ENCODE results near the gene NFATC4.

NFATC4 gene

GRCh38 chr14:24330973-24331674 lies 36.9 kb upstream of the NFATC4 start:
- no peak overlapping the region for H2BK5ac ChIP-seq (ENCODE audit: low read length)
- H3K36me3 ChIP-seq (ENCODE audit: control insufficient read depth, insufficient read depth, low read length), result no peaks in the 10 kb centered on the region
- no peak overlapping the region for H3K27ac ChIP-seq (ENCODE audit: low read depth, low read length)
- peaks cover 2% of the 10 kb centered on the region for H3K4me1 ChIP-seq (ENCODE audit: control insufficient read depth, low read depth, low read length)
- no peaks in the 10 kb centered on the region for H3K79me1 ChIP-seq (ENCODE audit: low read length)
- H3K9ac ChIP-seq (ENCODE audit: low read length), result no peak overlapping the region
- H4K5ac ChIP-seq (ENCODE audit: low read length), result no peak overlapping the region
- no peak overlapping the region for H3K4ac ChIP-seq (ENCODE audit: low read depth, low read length)
- H3K56ac ChIP-seq (ENCODE audit: low read length), result no peak overlapping the region
- no peak overlapping the region for H2BK15ac ChIP-seq (replicated peaks; ENCODE audit: low read depth)
- H2BK120ac ChIP-seq (ENCODE audit: low read depth, low read length), result no peak overlapping the region
- no peak overlapping the region for H3K18ac ChIP-seq (ENCODE audit: low read length)
- no peak overlapping the region for H3K23ac ChIP-seq (ENCODE audit: low read length)
- no peak for DNase-seq
- no CpG with 5 or more reads among the region's 10 CpGs for WGBS (ENCODE audit: extremely low coverage, insufficient coverage, low lambda C conversion rate)
- H2AK5ac ChIP-seq (ENCODE audit: low read length), result no peak overlapping the region
- H3K79me2 ChIP-seq (ENCODE audit: control insufficient read depth, insufficient read depth, low read length), result no peaks in the 10 kb centered on the region
- H3K27me3 ChIP-seq (ENCODE audit: insufficient read depth, low read length, poor library complexity), result peaks cover 15% of the 10 kb centered on the region
- H3K4me2 ChIP-seq (ENCODE audit: low read length), result no peak overlapping the region
- no peak overlapping the region for H4K8ac ChIP-seq (ENCODE audit: low read depth, low read length)
- H3K4me3 ChIP-seq (ENCODE audit: low read length), result no peak overlapping the region

GRCh38 chr14:24331731-24332267 lies 36.2 kb upstream of the NFATC4 start:
- WGBS (ENCODE audit: extremely low coverage, insufficient coverage, low lambda C conversion rate), result no CpG with 5 or more reads among the region's 26 CpGs
- H3K27me3 ChIP-seq (ENCODE audit: insufficient read depth, low read length, poor library complexity), result peaks cover 17% of the 10 kb centered on the region
- no peak overlapping the region for H3K4ac ChIP-seq (ENCODE audit: low read depth, low read length)
- no peaks in the 10 kb centered on the region for H3K36me3 ChIP-seq (ENCODE audit: control insufficient read depth, insufficient read depth, low read length)
- H3K79me2 ChIP-seq (ENCODE audit: control insufficient read depth, insufficient read depth, low read length), result no peaks in the 10 kb centered on the region
- H3K23ac ChIP-seq (ENCODE audit: low read length), result no peak overlapping the region
- no peak overlapping the region for H4K5ac ChIP-seq (ENCODE audit: low read length)
- no peak overlapping the region for H3K56ac ChIP-seq (ENCODE audit: low read length)
- no peak overlapping the region for H2BK5ac ChIP-seq (ENCODE audit: low read length)
- H4K8ac ChIP-seq (ENCODE audit: low read depth, low read length), result no peak overlapping the region
- H2BK120ac ChIP-seq (ENCODE audit: low read depth, low read length), result no peak overlapping the region
- H2AK5ac ChIP-seq (ENCODE audit: low read length), result no peak overlapping the region
- no peak overlapping the region for H3K18ac ChIP-seq (ENCODE audit: low read length)
- no peak overlapping the region for H3K27ac ChIP-seq (ENCODE audit: low read depth, low read length)
- DNase-seq, result no peak
- no peak overlapping the region for H3K9ac ChIP-seq (ENCODE audit: low read length)
- H2BK15ac ChIP-seq (replicated peaks; ENCODE audit: low read depth), result no peak overlapping the region
- H3K4me2 ChIP-seq (ENCODE audit: low read length), result no peak overlapping the region
- H3K79me1 ChIP-seq (ENCODE audit: low read length), result no peaks in the 10 kb centered on the region
- no peak overlapping the region for H3K4me3 ChIP-seq (ENCODE audit: low read length)
- H3K4me1 ChIP-seq (ENCODE audit: control insufficient read depth, low read depth, low read length), result peaks cover 2% of the 10 kb centered on the region

GRCh38 chr14:24332268-24332993 lies 35.6 kb upstream of the NFATC4 start:
- no peaks in the 10 kb centered on the region for H3K79me2 ChIP-seq (ENCODE audit: control insufficient read depth, insufficient read depth, low read length)
- no peak overlapping the region for H4K5ac ChIP-seq (ENCODE audit: low read length)
- peaks cover 23% of the 10 kb centered on the region for H3K27me3 ChIP-seq (ENCODE audit: insufficient read depth, low read length, poor library complexity)
- no peaks in the 10 kb centered on the region for H3K79me1 ChIP-seq (ENCODE audit: low read length)
- H2AK5ac ChIP-seq (ENCODE audit: low read length), result no peak overlapping the region
- DNase-seq, result peak; percentile 79
- peaks cover 2% of the 10 kb centered on the region for H3K4me1 ChIP-seq (ENCODE audit: control insufficient read depth, low read depth, low read length)
- no peaks in the 10 kb centered on the region for H3K36me3 ChIP-seq (ENCODE audit: control insufficient read depth, insufficient read depth, low read length)
- H2BK5ac ChIP-seq (ENCODE audit: low read length), result no peak overlapping the region
- H3K27ac ChIP-seq (ENCODE audit: low read depth, low read length), result no peak overlapping the region
- no peak overlapping the region for H3K23ac ChIP-seq (ENCODE audit: low read length)
- no peak overlapping the region for H2BK120ac ChIP-seq (ENCODE audit: low read depth, low read length)
- WGBS (ENCODE audit: extremely low coverage, insufficient coverage, low lambda C conversion rate), result no CpG with 5 or more reads among the region's 56 CpGs
- H3K18ac ChIP-seq (ENCODE audit: low read length), result no peak overlapping the region
- no peak overlapping the region for H3K4ac ChIP-seq (ENCODE audit: low read depth, low read length)
- no peak overlapping the region for H3K4me3 ChIP-seq (ENCODE audit: low read length)
- peak overlapping the region; percentile 36 for H3K4me2 ChIP-seq (ENCODE audit: low read length)
- H3K9ac ChIP-seq (ENCODE audit: low read length), result peak overlapping the region; percentile 30
- H2BK15ac ChIP-seq (replicated peaks; ENCODE audit: low read depth), result no peak overlapping the region
- peak overlapping the region; percentile 52 for H3K56ac ChIP-seq (ENCODE audit: low read length)
- H4K8ac ChIP-seq (ENCODE audit: low read depth, low read length), result no peak overlapping the region

GRCh38 chr14:24334431-24335291 lies 33.3 kb upstream of the NFATC4 start, which contains the start of gene ADCY4:
TSS of gene ADCY4 (minus strand) at chr14:24335071. CDS start at chr14:24334652, 419 bp downstream.
- Histone ChIP-seq H3K36me3 (ENCODE audit: control insufficient read depth, insufficient read depth, low read length) (no peaks in the 10 kb centered on the region), H2BK15ac (replicated peaks; ENCODE audit: low read depth) (no peak within 1 kb of the TSS), H4K8ac (ENCODE audit: low read depth, low read length) (no peak within 1 kb of the TSS), H3K4me2 (ENCODE audit: low read length) (peak within 1 kb of the TSS; percentile 90), H3K27ac (ENCODE audit: low read depth, low read length) (no peak within 1 kb of the TSS), H3K9ac (ENCODE audit: low read length) (peak within 1 kb of the TSS; percentile 42), H3K79me1 (ENCODE audit: low read length) (no peaks in the 10 kb centered on the region), H3K79me2 (ENCODE audit: control insufficient read depth, insufficient read depth, low read length) (no peaks in the 10 kb centered on the region), H3K4me3 (ENCODE audit: low read length) (peak within 1 kb of the TSS; percentile 32), H2BK5ac (ENCODE audit: low read length) (no peak within 1 kb of the TSS), H3K23ac (ENCODE audit: low read length) (no peak within 1 kb of the TSS), H2BK120ac (ENCODE audit: low read depth, low read length) (no peak within 1 kb of the TSS), H3K27me3 (ENCODE audit: insufficient read depth, low read length, poor library complexity) (peaks cover 40% of the 10 kb centered on the region), H3K4me1 (ENCODE audit: control insufficient read depth, low read depth, low read length) (peaks cover 2% of the 10 kb centered on the region), H3K4ac (ENCODE audit: low read depth, low read length) (no peak within 1 kb of the TSS), H2AK5ac (ENCODE audit: low read length) (no peak within 1 kb of the TSS), H3K56ac (ENCODE audit: low read length) (peak within 1 kb of the TSS; percentile 83), H4K5ac (ENCODE audit: low read length) (no peak within 1 kb of the TSS), H3K18ac (ENCODE audit: low read length) (no peak within 1 kb of the TSS)
- WGBS (ENCODE audit: extremely low coverage, insufficient coverage, low lambda C conversion rate), result no CpG with 5 or more reads among the region's 65 CpGs
- no peak for DNase-seq

GRCh38 chr14:24335461-24336171 lies 32.4 kb upstream of the NFATC4 start:
- WGBS (ENCODE audit: extremely low coverage, insufficient coverage, low lambda C conversion rate), result no CpG with 5 or more reads among the region's 12 CpGs

More at GRCh38 chr14:24335461-24336171, 32.4 kb upstream of the NFATC4 start:
- H4K5ac ChIP-seq (ENCODE audit: low read length), result no peak overlapping the region
- DNase-seq, result peak; percentile 49
- no peaks in the 10 kb centered on the region for H3K79me1 ChIP-seq (ENCODE audit: low read length)
- no peak overlapping the region for H3K4me2 ChIP-seq (ENCODE audit: low read length)
- no peak overlapping the region for H3K27ac ChIP-seq (ENCODE audit: low read depth, low read length)
- H2BK120ac ChIP-seq (ENCODE audit: low read depth, low read length), result no peak overlapping the region
- H3K36me3 ChIP-seq (ENCODE audit: control insufficient read depth, insufficient read depth, low read length), result no peaks in the 10 kb centered on the region
- peaks cover 2% of the 10 kb centered on the region for H3K4me1 ChIP-seq (ENCODE audit: control insufficient read depth, low read depth, low read length)
- H2BK15ac ChIP-seq (replicated peaks; ENCODE audit: low read depth), result no peak overlapping the region
- no peak overlapping the region for H2BK5ac ChIP-seq (ENCODE audit: low read length)
- no peak overlapping the region for H4K8ac ChIP-seq (ENCODE audit: low read depth, low read length)
- peaks cover 49% of the 10 kb centered on the region for H3K27me3 ChIP-seq (ENCODE audit: insufficient read depth, low read length, poor library complexity)
- H3K23ac ChIP-seq (ENCODE audit: low read length), result no peak overlapping the region
- H2AK5ac ChIP-seq (ENCODE audit: low read length), result no peak overlapping the region
- H3K18ac ChIP-seq (ENCODE audit: low read length), result no peak overlapping the region
- H3K4me3 ChIP-seq (ENCODE audit: low read length), result no peak overlapping the region
- H3K79me2 ChIP-seq (ENCODE audit: control insufficient read depth, insufficient read depth, low read length), result no peaks in the 10 kb centered on the region
- H3K9ac ChIP-seq (ENCODE audit: low read length), result no peak overlapping the region
- no peak overlapping the region for H3K4ac ChIP-seq (ENCODE audit: low read depth, low read length)
- peak overlapping the region; percentile 83 for H3K56ac ChIP-seq (ENCODE audit: low read length)

Data from mesendoderm (in vitro differentiated cells).